Panc1 (cell line): ENCODE data around the gene IL20RB. TPM values are rescaled to one million over a fixed set of nuclear protein-coding genes. Genes with fewer than 3 reads are reported as not detected.
"Not testable (repeated sequence)": the region's sequence is repeated elsewhere in the genome, so short reads cannot be mapped to it uniquely, and the experiment has no call there.

Source experiments
- ATAC-seq: fragments of 200-7000 bp; cut with Tn5 transposase; 2 replicates; pipeline ENCODE4 v1.9.1; 2020; ENCODE audit warnings: mild to moderate bottlenecking, moderate library complexity
- BruUV-seq: library from RNA; stranded (reverse); fragments of 400-500 nt; replicated peaks from 2 replicates; lab custom pipeline; 2021; lab: Mats Ljungman, UMichigan
- CTCF ChIA-PET: fragments of 300-600 bp; sonication (Branson Sonifier 250); formaldehyde crosslinking; loops from one replicate; lab custom pipeline; 2022; ENCODE audit warnings: antibody characterized with exemption; lab: Charles Lee
- POLR2A ChIA-PET: fragments of 300-600 bp; sonication (Branson Sonifier 250); formaldehyde crosslinking; loops from one replicate; lab custom pipeline; 2022; ENCODE audit warnings: antibody characterized with exemption; lab: Charles Lee
- DNase-seq: peaks from one replicate; pipeline ENCODE4 v3.0.0-alpha.2; 2010; ENCODE audit warnings: low read depth, low spot score
- H3K27ac ChIP-seq: 2 replicates; pipeline ENCODE4 v1.5.1; 2011; ENCODE audit warnings: mild to moderate bottlenecking, low read length, inconsistent platforms
- H3K27me3 ChIP-seq: fragments of 200-500 bp; sonication (Bioruptor generic); 2 replicates; pipeline ENCODE4 v1.6.0; 2014; ENCODE audit warnings: low read length, inconsistent platforms; ENCODE audit not compliant: control insufficient read depth, insufficient read depth
- H3K36me3 ChIP-seq: fragments of 200-500 bp; sonication (Bioruptor generic); 2 replicates; pipeline ENCODE4 v1.5.1; 2014; ENCODE audit warnings: inconsistent platforms, mild to moderate bottlenecking, low read length, moderate library complexity; ENCODE audit not compliant: control insufficient read depth, insufficient read depth
- H3K4me1 ChIP-seq: 2 replicates; pipeline ENCODE4 v1.5.1; 2011; ENCODE audit warnings: inconsistent platforms, mild to moderate bottlenecking, low read length, moderate library complexity; ENCODE audit not compliant: control insufficient read depth, insufficient read depth
- H3K4me3 ChIP-seq, 2 experiments: 2 replicates each; pipeline ENCODE4 v1.5.1; 2011 to 2012; ENCODE audit warnings: low read depth in 2 of 2, low read length in 2 of 2, mild to moderate bottlenecking in 2 of 2, inconsistent platforms in 1 of 2, moderate library complexity in 1 of 2
- H3K9me3 ChIP-seq: fragments of 200-500 bp; sonication (Bioruptor generic); 2 replicates; pipeline ENCODE4 v1.5.1; 2014; ENCODE audit warnings: low read depth, mild to moderate bottlenecking, inconsistent platforms, low read length, moderate library complexity; ENCODE audit not compliant: control insufficient read depth, insufficient read depth
- CTCF ChIP-seq: fragments of 450-650 bp; IDR thresholded peaks from 2 replicates; pipeline ENCODE4 v1.5.1; 2017; ENCODE audit warnings: mild to moderate bottlenecking
- POLR2AphosphoS5 ChIP-seq: IDR thresholded peaks from 2 replicates; pipeline ENCODE4 v1.6.1; 2012; ENCODE audit warnings: mild to moderate bottlenecking, low read depth, low read length, moderate library complexity
- REST ChIP-seq, 2 experiments: IDR thresholded peaks; 2 replicates each; pipeline ENCODE4 v1.6.1; 2011 to 2012; ENCODE audit warnings: low read depth in 2 of 2, control low read depth in 1 of 2, low read length in 1 of 2, mild to moderate bottlenecking in 1 of 2, moderate library complexity in 1 of 2; ENCODE audit not compliant: insufficient read depth in 1 of 2
- SIN3A ChIP-seq: IDR thresholded peaks from 2 replicates; pipeline ENCODE4 v1.6.1; 2012; ENCODE audit warnings: low read depth, mild to moderate bottlenecking, low read length, moderate library complexity, borderline replicate concordance; ENCODE audit not compliant: insufficient read depth
- TCF7L2 ChIP-seq: IDR thresholded peaks from 2 replicates; pipeline ENCODE4 v1.6.1; 2011; ENCODE audit warnings: mild to moderate bottlenecking, low read depth, low read length, inconsistent platforms
- in situ Hi-C: cut with HindIII; loops from 2 replicates; pipeline ENCODE4 v1.10.0; 2016; ENCODE audit warnings: low sequenced_read_pairs, low pct_unique_long_range_greater_than_20kb
- intact Hi-C: fragments of 100-400 bp; cut with micrococcal nuclease; formaldehyde crosslinking; loops from one replicate; pipeline ENCODE4 v1.10.0; 2022; ENCODE audit not compliant: unreplicated experiment
- total RNA-seq: library from RNA; stranded (reverse); gene quantifications from one replicate; pipeline ENCODE4 v1.2.1, GENCODE V29; 2021; ENCODE audit not compliant: unreplicated experiment

The IL20RB gene
- total RNA-seq, 1 experiment from 2014 or later: 1.7 TPM

DNA sequence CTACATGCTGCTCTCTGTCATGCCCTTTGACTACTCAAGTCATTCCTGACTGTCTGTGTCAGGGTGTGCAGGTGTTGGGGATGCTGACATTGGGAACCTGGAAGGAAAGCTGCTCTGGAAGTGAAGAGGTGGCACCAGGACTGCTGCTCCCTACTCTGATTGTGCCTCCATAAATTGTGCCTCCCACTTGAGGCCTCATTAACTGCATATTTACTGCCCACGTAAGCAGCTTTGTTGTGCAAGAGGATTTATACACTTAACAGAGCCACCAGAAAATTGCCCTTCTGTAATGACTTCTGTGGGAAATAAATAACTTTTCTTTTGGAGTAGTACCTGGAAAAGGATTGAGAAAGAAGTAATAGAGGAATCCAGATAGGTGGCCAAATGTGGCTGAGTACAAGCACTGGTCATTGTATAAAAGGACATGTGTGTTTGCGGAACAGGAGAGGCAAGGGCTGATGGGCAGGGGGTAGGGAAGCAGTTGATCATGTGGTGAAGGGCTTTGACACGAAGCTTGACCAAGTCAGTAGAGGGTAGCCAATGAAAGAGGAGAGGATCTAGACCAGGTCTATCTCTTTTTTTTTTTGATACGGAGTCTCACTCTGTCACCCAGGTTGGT is 24.8 kb downstream of the IL20RB start:
- no peaks in the 10 kb centered on the region for H3K36me3 ChIP-seq
- H3K4me3 ChIP-seq: no peak overlapping the region
- no peaks in the 10 kb centered on the region for H3K27me3 ChIP-seq
- TF ChIP-seq REST (IDR thresholded peaks at IDR 0.05; ENCODE audit: insufficient read depth in 1 of 2, low read depth in 2 of 2, low read length in 1 of 2): no peak
- ChIA-PET POLR2A (no interaction called here), CTCF (no interaction called here)
- in situ Hi-C loops: no loop called here
- intact Hi-C loops: no loop called here
- DNase-seq: no peak
- no peaks in the 10 kb centered on the region for H3K4me1 ChIP-seq
- H3K9me3 ChIP-seq: no peaks in the 10 kb centered on the region
- no peak for ATAC-seq
- no TSS peak for BruUV-seq
- H3K27ac ChIP-seq: no peak overlapping the region

- Histone ChIP-seq H3K27me3 (no peaks in the 10 kb centered on the region), H3K4me1 (no peaks in the 10 kb centered on the region), H3K27ac (no peak overlapping the region), H3K36me3 (no peaks in the 10 kb centered on the region), H3K4me3 (no peak overlapping the region), H3K9me3 (no peaks in the 10 kb centered on the region)
- ChIA-PET CTCF (interaction anchor here (0.5 kb wide), 1 partner anchor 193 kb away, joined by 6 read pairs; no protein-coding TSS in a partner anchor), POLR2A (no interaction called here)
- DNase-seq: no peak
- in situ Hi-C loops (no loop called here), intact Hi-C loops (no loop called here)
- ATAC-seq: no peak
- TF ChIP-seq POLR2AphosphoS5: no peak
- no peak for TF ChIP-seq REST (IDR thresholded peaks at IDR 0.05; ENCODE audit: insufficient read depth in 1 of 2, low read depth in 2 of 2, low read length in 1 of 2)
- TF ChIP-seq CTCF: no peak
- no peak for TF ChIP-seq TCF7L2
- TF ChIP-seq SIN3A: no peak
- TSS peak; percentile 54 for BruUV-seq
Measured at GRCh38 chr3:136984837-136985236, 27.1 kb downstream of the IL20RB start.

GRCh38 chr3:136987398-136987980 is 29.7 kb downstream of the IL20RB start:
- H3K9me3 ChIP-seq, H3K27me3 ChIP-seq, in situ Hi-C loops, H3K36me3 ChIP-seq, POLR2A ChIA-PET, H3K4me1 ChIP-seq, DNase-seq, H3K4me3 ChIP-seq, ATAC-seq, BruUV-seq, intact Hi-C loops, CTCF ChIA-PET, H3K27ac ChIP-seq: not testable (repeated sequence)
